ENCODE data around the gene MSANTD2.

MSANTD2 gene

GRCh38 chr11:124835918-124836317 is 35.7 kb upstream of the MSANTD2 start:
- no peak for DNase-seq (ENCODE audit: low read depth, low spot score)
- TF ChIP-seq CTCF (IDR thresholded peaks at IDR 0.05; ENCODE audit: insufficient read depth, low read length, missing control alignments) = no peak
- ChIA-PET POLR2A (no interaction called here), CTCF (interaction anchor here (0.6 to 9.4 kb wide), 31 partner anchors 10 to 1045 kb away, joined by 3 to 176 read pairs (median 6); partner anchors contain the start of genes CCDC15, MSANTD2, ROBO3 and SIAE)
- H3K4me3 ChIP-seq (ENCODE audit: low read depth, low read length) = no peak overlapping the region

DNA sequence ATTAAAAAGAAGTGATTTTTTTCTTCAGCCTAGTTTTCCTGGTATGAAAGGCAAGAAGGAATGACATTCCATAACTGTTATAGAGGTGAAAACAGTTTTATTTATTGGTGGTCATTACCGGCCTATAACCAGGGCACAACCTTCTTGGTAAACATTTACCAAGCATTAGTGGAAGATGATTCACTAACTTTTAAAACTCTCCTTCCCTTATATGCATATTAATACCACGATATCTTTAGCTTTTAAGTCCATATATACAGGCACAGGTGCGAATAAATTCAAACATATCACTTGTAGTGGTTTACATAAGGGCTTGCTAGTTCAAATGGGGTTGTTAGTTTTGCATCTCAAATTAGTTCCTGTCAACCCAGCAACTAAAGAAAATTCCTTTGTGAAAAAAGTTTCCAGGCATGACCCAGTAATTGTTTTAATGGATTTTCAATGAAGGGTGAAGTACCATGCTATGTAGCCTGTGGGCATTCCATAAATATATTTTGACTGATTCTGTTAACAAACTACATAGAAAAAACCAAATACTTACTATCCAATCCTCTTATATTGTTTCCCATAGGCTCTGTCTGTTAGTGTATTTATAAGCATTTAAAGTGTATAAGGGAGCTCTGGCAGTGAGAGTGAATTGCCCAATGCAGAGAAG is 34.4 kb upstream of the MSANTD2 start:
- CTCF ChIA-PET = interaction anchor here (0.6 to 9.4 kb wide), 5 partner anchors 11 to 191 kb away, joined by 3 to 176 read pairs (median 21); partner anchors contain the start of genes SIAE and SPA17
- TF ChIP-seq CTCF (IDR thresholded peaks at IDR 0.05; ENCODE audit: insufficient read depth, low read length, missing control alignments) = no peak

DNA sequence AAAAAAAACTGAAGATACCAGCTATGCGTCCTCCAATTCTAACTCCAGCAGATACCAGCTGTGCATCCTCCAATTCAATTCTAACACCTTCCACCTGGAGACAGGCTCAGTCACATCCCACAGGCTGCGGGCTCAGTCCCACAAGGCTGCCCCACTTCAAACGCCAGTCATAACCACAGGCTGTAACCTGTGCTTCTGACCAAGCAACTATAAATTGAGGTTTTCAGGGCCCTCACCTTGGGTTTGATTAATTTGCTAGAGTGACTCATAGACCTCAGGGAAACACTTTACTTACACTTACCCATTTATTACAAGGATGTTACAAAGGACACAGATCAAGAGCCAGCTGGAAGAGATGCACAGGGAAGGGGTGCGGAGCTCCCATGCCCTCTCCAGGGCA is 32.4 kb upstream of the MSANTD2 start:
- ChIA-PET POLR2A (no interaction called here), CTCF (interaction anchor here (1.2 to 9.4 kb wide), 6 partner anchors 14 to 189 kb away, joined by 4 to 176 read pairs (median 5); partner anchors contain the start of genes SIAE and SPA17)
- DNase-seq (ENCODE audit: low read depth, low spot score) = no peak
- H3K4me3 ChIP-seq (ENCODE audit: low read depth, low read length) = no peak overlapping the region
- TF ChIP-seq CTCF (IDR thresholded peaks at IDR 0.05; ENCODE audit: insufficient read depth, low read length, missing control alignments) = no peak

More for the DNA sequence above, 34.4 kb upstream of the MSANTD2 start:
- H3K4me3 ChIP-seq (ENCODE audit: low read depth, low read length) = no peak overlapping the region
- POLR2A ChIA-PET = no interaction called here
- no peak for DNase-seq (ENCODE audit: low read depth, low spot score)

DNA sequence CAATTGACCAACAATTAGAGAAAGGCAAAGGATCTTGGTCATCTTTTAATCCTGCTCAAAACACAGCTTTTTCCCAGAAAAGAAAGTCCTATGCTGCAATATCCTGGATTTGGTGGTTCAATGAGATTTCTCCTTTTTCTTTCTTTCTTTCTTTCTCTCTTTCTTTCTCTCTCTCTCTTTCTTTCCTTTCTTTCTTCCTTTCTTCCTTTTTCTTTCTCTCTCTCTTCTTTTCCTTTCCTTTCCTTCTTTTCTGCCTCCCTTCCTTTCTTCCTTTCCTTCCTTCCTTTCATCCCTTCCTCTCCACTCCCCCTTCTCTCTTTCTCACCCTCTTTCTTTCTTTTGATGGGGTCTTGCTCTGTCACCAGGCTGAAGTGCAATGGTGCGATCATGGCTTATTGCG is 31.7 kb upstream of the MSANTD2 start:
- no peak overlapping the region for H3K4me3 ChIP-seq (ENCODE audit: low read depth, low read length)
- ChIA-PET POLR2A (no interaction called here), CTCF (interaction anchor here (1.0 to 9.4 kb wide), 2 partner anchors 34 to 161 kb away, joined by 3 to 176 read pairs; partner anchors contain the start of genes SIAE and SPA17)
- no peak for TF ChIP-seq CTCF (IDR thresholded peaks at IDR 0.05; ENCODE audit: insufficient read depth, low read length, missing control alignments)
- DNase-seq (ENCODE audit: low read depth, low spot score) = no peak

- DNase-seq (ENCODE audit: low read depth, low spot score) = no peak
- POLR2A ChIA-PET = no interaction called here
- CTCF ChIA-PET = interaction anchor here (1.0 kb wide), 1 partner anchor 35 kb away, joined by 3 read pairs; no protein-coding TSS in a partner anchor
Measured at GRCh38 chr11:124830749-124831148, 30.5 kb upstream of the MSANTD2 start.

More at GRCh38 chr11:124830749-124831148, 30.5 kb upstream of the MSANTD2 start:
- H3K4me3 ChIP-seq (ENCODE audit: low read depth, low read length) = no peak overlapping the region
- TF ChIP-seq CTCF (IDR thresholded peaks at IDR 0.05; ENCODE audit: insufficient read depth, low read length, missing control alignments) = no peak

Measured in AG04449 (cell line).